DND-41 (cell line): ENCODE results near the gene PIP5K1A.

ENCODE experiments used
- CTCF ChIP-seq: IDR thresholded peaks from 2 replicates; pipeline ENCODE4 v1.5.1; 2012; ENCODE audit warnings: borderline replicate concordance, low read length, moderate library complexity, mild to moderate bottlenecking; ENCODE audit not compliant: poor library complexity, severe bottlenecking; ENCODE audit errors: extremely low read depth
- EZH2 ChIP-seq: IDR thresholded peaks from 3 replicates; pipeline ENCODE4 v1.6.1; 2012; ENCODE audit warnings: borderline replicate concordance, low read depth, mild to moderate bottlenecking, moderate library complexity, low read length, inconsistent platforms; ENCODE audit not compliant: severe bottlenecking

- TF ChIP-seq CTCF: no peak
- no peak for TF ChIP-seq EZH2
These were observed 68.5 kb downstream of the PIP5K1A start for GRCh38 chr1:151266821-151267220.
